KMS-11 (cell line): ENCODE measurements around the gene CASP5.
A peak's percentile ranks its signal among the peaks of the same experiment; 100 is the strongest.

ENCODE experiments used
- H2AFZ ChIP-seq: fragments of 200-600 bp; sonication (generic); 2 replicates; pipeline ENCODE4 v1.6.1; 2016; ENCODE audit warnings: antibody characterized with exemption, mixed run types, low read depth
- H3K27ac ChIP-seq: fragments of 200-600 bp; sonication (generic); 2 replicates; pipeline ENCODE4 v1.6.1; 2016; ENCODE audit warnings: mild to moderate bottlenecking, mixed run types
- H3K27me3 ChIP-seq: fragments of 200-600 bp; sonication (generic); 2 replicates; pipeline ENCODE4 v1.6.1; 2017; ENCODE audit warnings: mild to moderate bottlenecking, low read depth, mixed run types, moderate library complexity; ENCODE audit not compliant: insufficient read depth
- H3K36me3 ChIP-seq: fragments of 200-600 bp; sonication (generic); 2 replicates; pipeline ENCODE4 v1.6.1; 2017; ENCODE audit warnings: mild to moderate bottlenecking, mixed run types; ENCODE audit not compliant: insufficient read depth
- H3K4me1 ChIP-seq: fragments of 200-600 bp; sonication (generic); 2 replicates; pipeline ENCODE4 v1.6.1; 2016; ENCODE audit warnings: mild to moderate bottlenecking, low read depth, mixed run types; ENCODE audit not compliant: poor library complexity, severe bottlenecking
- H3K4me2 ChIP-seq: fragments of 200-600 bp; sonication (generic); 2 replicates; pipeline ENCODE4 v1.7.0; 2016; ENCODE audit warnings: mild to moderate bottlenecking, mixed run types
- H3K4me3 ChIP-seq: fragments of 200-600 bp; sonication (generic); IDR thresholded peaks from 2 replicates; pipeline ENCODE4 v1.6.1; 2017; ENCODE audit warnings: low read depth, low read length, mixed read lengths; ENCODE audit not compliant: insufficient read depth
- H3K79me2 ChIP-seq: fragments of 200-600 bp; sonication (generic); 2 replicates; pipeline ENCODE4 v1.6.1; 2016; ENCODE audit warnings: low read depth, mixed run types; ENCODE audit not compliant: insufficient read depth
- H3K9ac ChIP-seq: fragments of 200-600 bp; sonication (generic); 2 replicates; pipeline ENCODE4 v1.6.1; 2016; ENCODE audit warnings: mild to moderate bottlenecking, mixed run types
- H4K20me1 ChIP-seq: fragments of 200-600 bp; sonication (generic); 2 replicates; pipeline ENCODE4 v1.6.1; 2016; ENCODE audit warnings: mild to moderate bottlenecking, mixed run types; ENCODE audit not compliant: insufficient read depth
- TF ChIP-seq, protein P1 (sequence below): fragments of 200-600 bp; sonication (generic); conservative IDR thresholded peaks from 2 replicates; pipeline ENCODE4 v1.6.1; 2017; ENCODE audit warnings: low read depth, mild to moderate bottlenecking, antibody characterized with exemption, low read length, moderate library complexity, mixed read lengths

The CASP5 gene

GRCh38 chr11:104970756-104971155 is 52.2 kb downstream of the CASP5 start:
- TF ChIP-seq, protein P1, sequence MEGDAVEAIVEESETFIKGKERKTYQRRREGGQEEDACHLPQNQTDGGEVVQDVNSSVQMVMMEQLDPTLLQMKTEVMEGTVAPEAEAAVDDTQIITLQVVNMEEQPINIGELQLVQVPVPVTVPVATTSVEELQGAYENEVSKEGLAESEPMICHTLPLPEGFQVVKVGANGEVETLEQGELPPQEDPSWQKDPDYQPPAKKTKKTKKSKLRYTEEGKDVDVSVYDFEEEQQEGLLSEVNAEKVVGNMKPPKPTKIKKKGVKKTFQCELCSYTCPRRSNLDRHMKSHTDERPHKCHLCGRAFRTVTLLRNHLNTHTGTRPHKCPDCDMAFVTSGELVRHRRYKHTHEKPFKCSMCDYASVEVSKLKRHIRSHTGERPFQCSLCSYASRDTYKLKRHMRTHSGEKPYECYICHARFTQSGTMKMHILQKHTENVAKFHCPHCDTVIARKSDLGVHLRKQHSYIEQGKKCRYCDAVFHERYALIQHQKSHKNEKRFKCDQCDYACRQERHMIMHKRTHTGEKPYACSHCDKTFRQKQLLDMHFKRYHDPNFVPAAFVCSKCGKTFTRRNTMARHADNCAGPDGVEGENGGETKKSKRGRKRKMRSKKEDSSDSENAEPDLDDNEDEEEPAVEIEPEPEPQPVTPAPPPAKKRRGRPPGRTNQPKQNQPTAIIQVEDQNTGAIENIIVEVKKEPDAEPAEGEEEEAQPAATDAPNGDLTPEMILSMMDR = no peak
- Histone ChIP-seq H3K79me2 (no peaks in the 10 kb centered on the region), H4K20me1 (no peaks in the 10 kb centered on the region), H2AFZ (no peak overlapping the region), H3K27ac (no peak overlapping the region), H3K4me2 (no peak overlapping the region), H3K9ac (no peak overlapping the region), H3K27me3 (no peaks in the 10 kb centered on the region), H3K4me3 (no peak overlapping the region), H3K4me1 (no peaks in the 10 kb centered on the region), H3K36me3 (no peaks in the 10 kb centered on the region)

DNA sequence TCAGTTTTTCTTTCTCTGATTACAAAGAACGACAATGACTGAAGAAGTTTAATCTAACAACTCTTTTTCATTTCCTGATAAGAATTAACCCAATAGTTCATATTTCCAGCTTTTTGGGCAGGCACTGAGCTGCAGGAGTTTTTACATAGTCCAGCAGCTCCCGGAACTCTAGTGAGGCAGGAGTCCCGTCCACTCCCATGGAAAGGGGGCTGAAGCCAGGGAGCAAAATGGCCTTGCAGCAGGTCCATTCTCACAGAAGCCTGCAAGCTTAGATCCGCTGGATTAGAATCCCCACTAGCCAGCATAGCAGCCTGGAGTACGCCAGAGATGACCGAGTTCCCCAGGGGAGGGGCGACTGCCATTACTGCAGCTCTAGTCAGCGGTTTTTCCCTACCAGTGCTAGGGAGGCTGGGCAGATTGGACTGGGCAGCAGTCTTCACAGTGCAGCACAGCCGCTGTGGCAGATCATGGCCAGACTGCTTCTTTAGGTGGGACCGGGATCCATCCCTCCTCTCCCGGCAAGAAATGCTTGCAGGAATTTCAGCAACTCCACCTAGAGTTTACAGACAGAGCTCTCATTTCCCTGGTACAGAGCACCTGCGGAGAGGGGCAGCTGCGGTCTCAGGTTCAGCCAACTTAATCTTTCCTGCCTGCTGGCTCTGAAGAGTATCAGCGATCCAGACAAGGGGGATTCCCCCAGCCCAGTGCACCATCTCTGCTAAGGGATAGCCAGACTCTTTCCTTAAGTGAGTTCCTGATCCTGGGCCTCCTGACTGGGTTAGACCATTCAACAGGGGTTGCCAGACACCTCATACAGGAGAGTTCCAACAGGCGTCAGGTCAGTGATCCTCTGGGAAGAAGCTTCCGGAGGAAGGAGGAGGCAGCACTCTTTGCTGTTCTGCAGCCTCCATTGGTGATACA is 53.9 kb downstream of the CASP5 start:
- no peaks in the 10 kb centered on the region for H3K36me3 ChIP-seq
- peak overlapping the region; percentile 73; the same call in 1 of the 2 replicates for H3K9ac ChIP-seq
- H4K20me1 ChIP-seq = no peaks in the 10 kb centered on the region
- TF ChIP-seq, protein P1 = no peak
- no peaks in the 10 kb centered on the region for H3K27me3 ChIP-seq
- H3K4me1 ChIP-seq = no peaks in the 10 kb centered on the region
- H3K27ac ChIP-seq = peak overlapping the region; percentile 61; the same call in 1 of the 2 replicates
- no peaks in the 10 kb centered on the region for H3K79me2 ChIP-seq
- H3K4me3 ChIP-seq = no peak overlapping the region
- H2AFZ ChIP-seq = peak overlapping the region; percentile 85
- peak overlapping the region; percentile 57 for H3K4me2 ChIP-seq

GRCh38 chr11:104968355-104968855 is 54.6 kb downstream of the CASP5 start, which contains the start of gene CASP4:
CASP4 (minus strand) TSS chr11:104968574; CDS start chr11:104968525, 49 bp downstream.
- TF ChIP-seq, protein P1 = no peak
- Histone ChIP-seq H2AFZ (peak within 1 kb of the TSS; percentile 85), H3K4me1 (no peaks in the 10 kb centered on the region), H4K20me1 (no peaks in the 10 kb centered on the region), H3K27ac (peak within 1 kb of the TSS; percentile 61), H3K79me2 (no peaks in the 10 kb centered on the region), H3K4me3 (no peak within 1 kb of the TSS), H3K4me2 (peak within 1 kb of the TSS; percentile 57), H3K36me3 (no peaks in the 10 kb centered on the region), H3K27me3 (no peaks in the 10 kb centered on the region), H3K9ac (peak within 1 kb of the TSS; percentile 73; the same call in 1 of the 2 replicates)

DNA sequence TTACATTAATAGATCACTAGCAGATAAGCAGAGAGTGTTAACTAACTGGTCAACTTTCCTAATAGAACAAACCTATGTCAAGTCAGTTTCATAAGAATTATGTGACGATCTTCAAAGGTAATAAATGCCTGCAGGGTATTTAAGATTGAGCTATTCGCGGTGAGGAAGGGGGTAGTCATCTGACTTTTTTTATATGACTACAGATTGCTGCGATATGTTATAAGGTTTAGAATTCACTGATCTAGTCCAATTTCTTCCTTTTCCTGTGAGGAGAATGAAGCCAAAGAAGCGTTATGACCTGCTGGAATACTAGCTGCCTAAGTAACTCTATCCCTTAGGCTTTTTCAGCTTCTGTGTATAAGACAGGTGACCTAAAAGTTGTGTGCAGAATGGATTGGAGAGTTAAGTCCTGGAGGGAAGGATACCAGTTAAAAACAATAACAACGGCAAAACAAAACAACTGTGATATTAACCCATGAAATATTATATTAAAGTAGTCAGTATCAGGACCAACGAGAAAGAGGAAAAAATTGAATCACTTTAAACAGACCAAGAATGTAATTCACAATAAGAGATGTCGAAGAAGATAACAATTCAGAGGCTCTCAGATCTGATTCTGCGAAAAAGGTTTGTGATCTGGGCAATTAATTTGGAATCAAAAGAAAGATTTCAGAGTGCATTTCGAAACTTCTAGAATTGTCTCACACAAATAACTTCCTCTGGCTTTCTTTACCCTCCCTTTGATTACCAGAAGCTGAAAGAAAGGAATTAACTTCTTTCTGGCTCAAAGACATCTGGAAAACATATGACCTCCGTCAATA is 55.2 kb downstream of the CASP5 start:
- Histone ChIP-seq H3K9ac (peak overlapping the region; percentile 73; the same call in 1 of the 2 replicates), H3K4me3 (no peak overlapping the region)

More for the DNA sequence above, 55.2 kb downstream of the CASP5 start:
- peak overlapping the region; percentile 61 for H3K27ac ChIP-seq
- H3K36me3 ChIP-seq = no peaks in the 10 kb centered on the region
- no peaks in the 10 kb centered on the region for H3K79me2 ChIP-seq
- no peaks in the 10 kb centered on the region for H3K27me3 ChIP-seq
- H3K4me1 ChIP-seq = no peaks in the 10 kb centered on the region
- H3K4me2 ChIP-seq = peak overlapping the region; percentile 57
- TF ChIP-seq, protein P1 = no peak
- no peaks in the 10 kb centered on the region for H4K20me1 ChIP-seq
- peak overlapping the region; percentile 85 for H2AFZ ChIP-seq
